ENCODE results near the gene GPATCH8. TPM values are rescaled to one million over a fixed set of nuclear protein-coding genes. Genes with fewer than 3 reads are reported as not detected.

The GPATCH8 gene
- polyA plus RNA-seq, 1 donor: 35.9 TPM

GRCh38 chr17:44362949-44363612, 140.1 kb downstream of the GPATCH8 start:
- H3K36me3 ChIP-seq (ENCODE audit: control insufficient read depth, insufficient read depth, low read length): no peaks in the 10 kb centered on the region
- no CpG with 5 or more reads among the region's 45 CpGs for WGBS (ENCODE audit: insufficient coverage, low lambda C conversion rate)
- peaks cover 35% of the 10 kb centered on the region for H3K27me3 ChIP-seq (ENCODE audit: control insufficient read depth, insufficient read depth, low read length)
- H3K9me3 ChIP-seq (ENCODE audit: control insufficient read depth, low read depth, low read length): no peaks in the 10 kb centered on the region
- peaks cover 10% of the 10 kb centered on the region for H3K4me1 ChIP-seq (ENCODE audit: control insufficient read depth, insufficient read depth, low read length)
- no peak for DNase-seq
- H3K4me3 ChIP-seq (ENCODE audit: low read length): peak overlapping the region; percentile 54
- peak overlapping the region; percentile 23 for H3K27ac ChIP-seq (ENCODE audit: low read length)

- H3K9me3 ChIP-seq (ENCODE audit: control insufficient read depth, low read depth, low read length): no peaks in the 10 kb centered on the region
- no CpG with 5 or more reads among the region's 11 CpGs for WGBS (ENCODE audit: insufficient coverage, low lambda C conversion rate)
- H3K36me3 ChIP-seq (ENCODE audit: control insufficient read depth, insufficient read depth, low read length): no peaks in the 10 kb centered on the region
- H3K4me3 ChIP-seq (ENCODE audit: low read length): peak overlapping the region; percentile 54
- H3K27me3 ChIP-seq (ENCODE audit: control insufficient read depth, insufficient read depth, low read length): peaks cover 32% of the 10 kb centered on the region
- peaks cover 10% of the 10 kb centered on the region for H3K4me1 ChIP-seq (ENCODE audit: control insufficient read depth, insufficient read depth, low read length)
- H3K27ac ChIP-seq (ENCODE audit: low read length): no peak overlapping the region
- DNase-seq: no peak
Measured at GRCh38 chr17:44362459-44362948, 140.7 kb downstream of the GPATCH8 start.

- no peaks in the 10 kb centered on the region for H3K36me3 ChIP-seq (ENCODE audit: control insufficient read depth, insufficient read depth, low read length)
Measured at GRCh38 chr17:44361292-44362260, 141.6 kb downstream of the GPATCH8 start.

GRCh38 chr17:44360826-44361225, 142.4 kb downstream of the GPATCH8 start:
- Histone ChIP-seq H3K4me1 (ENCODE audit: control insufficient read depth, insufficient read depth, low read length) (peaks cover 10% of the 10 kb centered on the region), H3K36me3 (ENCODE audit: control insufficient read depth, insufficient read depth, low read length) (no peaks in the 10 kb centered on the region), H3K27ac (ENCODE audit: low read length) (no peak overlapping the region), H3K4me3 (ENCODE audit: low read length) (no peak overlapping the region), H3K9me3 (ENCODE audit: control insufficient read depth, low read depth, low read length) (no peaks in the 10 kb centered on the region), H3K27me3 (ENCODE audit: control insufficient read depth, insufficient read depth, low read length) (peaks cover 20% of the 10 kb centered on the region)
- DNase-seq: no peak
- no CpG with 5 or more reads among the region's 5 CpGs for WGBS (ENCODE audit: insufficient coverage, low lambda C conversion rate)

More at GRCh38 chr17:44361292-44362260, 141.6 kb downstream of the GPATCH8 start:
- H3K4me1 ChIP-seq (ENCODE audit: control insufficient read depth, insufficient read depth, low read length): peaks cover 10% of the 10 kb centered on the region
- H3K9me3 ChIP-seq (ENCODE audit: control insufficient read depth, low read depth, low read length): no peaks in the 10 kb centered on the region
- no peak overlapping the region for H3K27ac ChIP-seq (ENCODE audit: low read length)
- peaks cover 27% of the 10 kb centered on the region for H3K27me3 ChIP-seq (ENCODE audit: control insufficient read depth, insufficient read depth, low read length)
- 40% methylated on average over 1 of the region's 11 CpGs for WGBS (ENCODE audit: insufficient coverage, low lambda C conversion rate)
- H3K4me3 ChIP-seq (ENCODE audit: low read length): no peak overlapping the region
- no peak for DNase-seq

- no CpG with 5 or more reads among the region's 6 CpGs for WGBS (ENCODE audit: insufficient coverage, low lambda C conversion rate)
- Histone ChIP-seq H3K27ac (ENCODE audit: low read length) (no peak overlapping the region), H3K4me3 (ENCODE audit: low read length) (no peak overlapping the region), H3K9me3 (ENCODE audit: control insufficient read depth, low read depth, low read length) (no peaks in the 10 kb centered on the region), H3K27me3 (ENCODE audit: control insufficient read depth, insufficient read depth, low read length) (peaks cover 20% of the 10 kb centered on the region), H3K4me1 (ENCODE audit: control insufficient read depth, insufficient read depth, low read length) (peaks cover 10% of the 10 kb centered on the region), H3K36me3 (ENCODE audit: control insufficient read depth, insufficient read depth, low read length) (peaks cover 3% of the 10 kb centered on the region)
- no peak for DNase-seq
Measured at GRCh38 chr17:44360144-44360533, 143.1 kb downstream of the GPATCH8 start.

GRCh38 chr17:44359458-44360143, 143.6 kb downstream of the GPATCH8 start:
- peaks cover 16% of the 10 kb centered on the region for H3K27me3 ChIP-seq (ENCODE audit: control insufficient read depth, insufficient read depth, low read length)
- WGBS (ENCODE audit: insufficient coverage, low lambda C conversion rate): no CpG with 5 or more reads among the region's 14 CpGs
- H3K4me1 ChIP-seq (ENCODE audit: control insufficient read depth, insufficient read depth, low read length): peaks cover 10% of the 10 kb centered on the region
- no peak overlapping the region for H3K27ac ChIP-seq (ENCODE audit: low read length)
- no peak for DNase-seq
- H3K9me3 ChIP-seq (ENCODE audit: control insufficient read depth, low read depth, low read length): no peaks in the 10 kb centered on the region
- H3K36me3 ChIP-seq (ENCODE audit: control insufficient read depth, insufficient read depth, low read length): peaks cover 3% of the 10 kb centered on the region
- no peak overlapping the region for H3K4me3 ChIP-seq (ENCODE audit: low read length)

GRCh38 chr17:44359006-44359405, 144.2 kb downstream of the GPATCH8 start:
- no peaks in the 10 kb centered on the region for H3K9me3 ChIP-seq (ENCODE audit: control insufficient read depth, low read depth, low read length)
- 80% methylated on average over 2 of the region's 6 CpGs for WGBS (ENCODE audit: insufficient coverage, low lambda C conversion rate)
- H3K27me3 ChIP-seq (ENCODE audit: control insufficient read depth, insufficient read depth, low read length): peaks cover 15% of the 10 kb centered on the region

GRCh38 chr17:44358066-44358465, 145.1 kb downstream of the GPATCH8 start:
- no peaks in the 10 kb centered on the region for H3K9me3 ChIP-seq (ENCODE audit: control insufficient read depth, low read depth, low read length)
- H3K27ac ChIP-seq (ENCODE audit: low read length): no peak overlapping the region
- peaks cover 10% of the 10 kb centered on the region for H3K4me1 ChIP-seq (ENCODE audit: control insufficient read depth, insufficient read depth, low read length)
- no peak for DNase-seq
- peaks cover 10% of the 10 kb centered on the region for H3K27me3 ChIP-seq (ENCODE audit: control insufficient read depth, insufficient read depth, low read length)
- peaks cover 3% of the 10 kb centered on the region for H3K36me3 ChIP-seq (ENCODE audit: control insufficient read depth, insufficient read depth, low read length)
- H3K4me3 ChIP-seq (ENCODE audit: low read length): no peak overlapping the region
- 73% methylated on average over 3 of the region's 9 CpGs for WGBS (ENCODE audit: insufficient coverage, low lambda C conversion rate)

More at GRCh38 chr17:44359006-44359405, 144.2 kb downstream of the GPATCH8 start:
- peaks cover 3% of the 10 kb centered on the region for H3K36me3 ChIP-seq (ENCODE audit: control insufficient read depth, insufficient read depth, low read length)
- H3K4me1 ChIP-seq (ENCODE audit: control insufficient read depth, insufficient read depth, low read length): peaks cover 10% of the 10 kb centered on the region
- H3K4me3 ChIP-seq (ENCODE audit: low read length): no peak overlapping the region
- H3K27ac ChIP-seq (ENCODE audit: low read length): no peak overlapping the region
- no peak for DNase-seq

- DNase-seq: no peak
- WGBS (ENCODE audit: insufficient coverage, low lambda C conversion rate): no CpG with 5 or more reads among the region's 11 CpGs
Measured at GRCh38 chr17:44356241-44356640, 147.0 kb downstream of the GPATCH8 start.

GRCh38 chr17:44355642-44356099, 147.5 kb downstream of the GPATCH8 start:
- no peak for DNase-seq
- WGBS (ENCODE audit: insufficient coverage, low lambda C conversion rate): no CpG with 5 or more reads among the region's 17 CpGs
- Histone ChIP-seq H3K27ac (ENCODE audit: low read length) (no peak overlapping the region), H3K4me3 (ENCODE audit: low read length) (no peak overlapping the region), H3K27me3 (ENCODE audit: control insufficient read depth, insufficient read depth, low read length) (no peaks in the 10 kb centered on the region), H3K9me3 (ENCODE audit: control insufficient read depth, low read depth, low read length) (no peaks in the 10 kb centered on the region), H3K4me1 (ENCODE audit: control insufficient read depth, insufficient read depth, low read length) (peaks cover 2% of the 10 kb centered on the region), H3K36me3 (ENCODE audit: control insufficient read depth, insufficient read depth, low read length) (peaks cover 26% of the 10 kb centered on the region)

More at GRCh38 chr17:44356241-44356640, 147.0 kb downstream of the GPATCH8 start:
- no peaks in the 10 kb centered on the region for H3K9me3 ChIP-seq (ENCODE audit: control insufficient read depth, low read depth, low read length)
- no peak overlapping the region for H3K27ac ChIP-seq (ENCODE audit: low read length)
- no peaks in the 10 kb centered on the region for H3K27me3 ChIP-seq (ENCODE audit: control insufficient read depth, insufficient read depth, low read length)
- peaks cover 8% of the 10 kb centered on the region for H3K4me1 ChIP-seq (ENCODE audit: control insufficient read depth, insufficient read depth, low read length)
- no peak overlapping the region for H3K4me3 ChIP-seq (ENCODE audit: low read length)
- H3K36me3 ChIP-seq (ENCODE audit: control insufficient read depth, insufficient read depth, low read length): peaks cover 20% of the 10 kb centered on the region

All from large intestine (tissue), 3 donors.